Amygdala (tissue), 56 donors: ENCODE measurements around the gene SLC25A11.
"Not testable (repeated sequence)": the region's sequence is repeated elsewhere in the genome, so short reads cannot be mapped to it uniquely, and the experiment has no call there.

Experiments
- DNase-seq, 56 donors: peaks; one replicate each; lab custom pipeline; 2025; lab: John Stamatoyannopoulos, UW

SLC25A11 gene

DNA sequence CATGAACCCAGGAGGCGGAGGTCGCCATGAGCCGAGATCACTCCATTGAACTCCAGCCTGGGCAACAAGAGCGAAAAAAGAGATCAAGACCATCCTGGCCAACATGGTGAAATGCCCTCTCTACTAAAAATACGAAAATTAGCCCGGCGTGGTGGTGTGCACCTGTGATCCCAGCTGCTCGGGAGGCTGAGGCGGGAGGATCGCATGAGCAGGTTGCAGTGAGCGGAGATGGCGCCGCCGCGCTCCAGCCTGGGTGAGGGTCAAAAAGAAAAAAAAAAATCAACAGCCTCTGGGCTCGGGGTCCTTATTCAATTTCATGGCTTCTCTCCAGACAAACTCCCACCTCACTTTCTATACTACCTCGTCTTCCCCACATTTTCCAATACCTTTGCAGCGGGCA, 11.0 kb downstream of the SLC25A11 start:
- DNase-seq: no peak

DNA sequence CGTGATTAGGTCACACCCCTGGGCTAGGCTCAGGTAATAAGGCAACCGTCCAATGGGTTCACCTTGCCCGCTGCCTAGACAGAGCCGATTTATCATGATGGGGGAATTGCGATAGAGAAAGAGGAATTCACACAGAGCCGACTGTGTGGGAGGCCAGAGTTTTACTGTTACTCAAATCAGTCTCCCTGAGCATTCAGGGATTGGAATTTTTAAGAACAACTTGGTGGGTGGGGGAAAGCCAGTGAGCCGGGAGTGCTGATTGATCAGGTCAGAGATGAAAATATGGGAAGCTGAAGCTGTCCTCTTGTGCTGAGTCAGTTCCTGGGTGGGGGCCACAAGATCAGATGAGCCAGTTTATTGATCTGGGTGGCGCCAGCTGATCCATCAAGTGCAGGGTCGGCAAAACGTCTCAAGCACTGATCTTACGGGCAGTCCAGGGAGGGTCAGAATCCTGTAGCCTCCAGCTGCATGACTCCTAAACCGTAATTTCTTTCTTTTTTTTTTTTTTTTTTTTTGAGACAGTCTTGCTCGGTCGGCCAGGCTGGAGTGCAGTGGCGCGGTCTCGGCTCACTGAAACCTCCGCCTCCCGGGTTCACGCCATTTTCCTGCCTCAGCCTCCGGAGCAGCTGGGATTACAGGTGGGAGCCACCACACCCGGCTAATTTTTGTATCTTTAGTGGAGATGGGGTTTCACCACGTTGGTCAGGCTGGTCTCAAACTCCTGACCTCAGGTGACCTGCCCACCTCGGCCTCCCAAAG, 13.1 kb downstream of the SLC25A11 start:
- not testable (repeated sequence) for DNase-seq

DNA sequence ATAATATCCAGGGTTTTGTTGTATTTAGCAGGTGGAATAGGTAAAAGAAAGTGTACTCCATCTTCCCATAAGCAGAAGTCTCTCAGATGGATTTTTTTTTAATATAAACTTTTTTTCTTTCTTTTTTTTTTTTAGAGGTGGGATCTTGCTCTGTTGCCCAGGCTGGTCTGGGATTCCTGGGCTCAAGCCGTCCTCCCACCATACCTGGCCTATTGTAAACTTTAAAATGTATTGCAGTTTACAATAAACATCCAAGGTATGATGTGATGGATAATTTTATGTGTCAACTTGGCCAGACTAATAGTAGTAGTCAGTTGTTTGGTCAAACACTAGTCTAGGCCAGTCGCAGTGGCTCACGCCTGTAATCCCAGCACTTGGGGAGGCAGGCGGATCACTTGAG, 18.5 kb downstream of the SLC25A11 start:
- DNase-seq: no peak

DNA sequence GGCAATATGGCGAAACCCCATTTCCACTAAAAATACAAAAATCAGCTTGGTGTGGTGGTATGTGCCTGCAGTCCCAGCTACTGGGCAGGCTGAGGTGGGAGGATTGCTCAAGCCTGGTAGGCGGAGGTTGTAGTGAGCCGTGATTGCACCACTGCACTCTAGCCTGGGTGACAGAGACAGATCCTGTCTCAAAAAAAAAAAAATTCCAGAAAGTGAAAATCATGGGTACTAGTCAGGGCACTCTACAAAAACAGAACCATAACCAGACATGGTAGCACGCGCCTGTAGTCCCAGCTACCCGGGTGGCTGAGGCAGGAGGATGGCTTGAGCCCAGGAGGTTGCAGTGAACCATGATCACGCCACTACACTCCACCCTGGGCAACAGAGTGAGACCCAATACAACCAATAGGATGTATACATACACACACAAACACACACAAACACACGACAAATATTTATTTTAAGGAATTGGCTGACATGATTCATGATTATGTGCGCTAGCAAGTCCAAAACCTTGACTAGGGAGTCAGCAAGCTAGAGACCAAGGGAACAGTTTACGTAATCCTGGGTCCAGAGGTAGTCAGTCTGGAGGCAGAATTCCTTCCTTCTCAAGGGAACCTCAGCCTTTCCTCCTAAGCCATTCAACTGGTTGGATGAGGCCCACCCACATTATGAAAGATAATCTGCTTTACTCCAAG, 19.3 kb downstream of the SLC25A11 start:
- DNase-seq: no peak

DNA sequence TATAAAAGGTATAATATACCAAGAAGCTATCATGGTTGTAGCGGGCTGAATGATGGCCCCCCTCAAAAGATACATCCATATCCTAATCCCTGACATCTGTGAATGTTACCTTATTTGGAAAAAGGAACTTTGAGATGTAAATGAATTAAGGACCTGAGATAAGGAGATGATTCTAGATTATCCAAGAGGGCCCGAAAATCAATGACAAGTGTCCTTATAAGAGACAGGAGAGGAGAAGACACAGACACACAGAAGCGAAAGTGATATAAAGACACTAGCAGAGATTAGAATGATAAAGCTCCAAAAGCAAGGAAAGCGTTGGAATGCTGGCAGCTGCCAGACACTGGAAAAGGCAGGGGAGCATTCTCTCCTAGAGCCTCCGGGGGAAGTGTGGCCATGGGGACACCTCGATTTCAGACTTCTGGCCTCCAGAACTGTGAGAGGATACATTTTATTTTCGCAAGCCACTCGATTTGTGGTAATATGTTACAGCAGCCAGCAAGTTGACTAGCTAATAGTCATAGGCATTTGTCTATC, 20.3 kb downstream of the SLC25A11 start:
- DNase-seq: no peak

DNA sequence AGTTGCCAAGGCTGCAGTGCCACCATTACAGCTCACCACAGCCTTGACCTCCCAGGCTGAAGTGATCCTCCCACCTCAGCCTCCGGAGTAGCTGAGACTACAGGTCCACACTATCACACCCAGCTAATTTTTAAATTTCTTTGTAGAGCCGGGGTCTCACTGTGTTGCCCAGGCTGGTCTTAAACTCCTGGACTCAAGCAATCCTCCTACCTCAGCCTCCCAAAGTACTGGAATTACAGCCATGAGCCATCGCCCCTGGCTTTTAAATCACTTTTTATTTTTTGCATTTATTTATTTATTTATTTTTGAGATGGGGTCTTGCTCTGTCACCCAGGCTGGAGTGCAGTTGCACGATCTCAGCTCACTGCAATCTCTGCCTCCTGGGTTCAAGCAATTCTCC, 25.3 kb downstream of the SLC25A11 start:
- DNase-seq: not testable (repeated sequence)

DNA sequence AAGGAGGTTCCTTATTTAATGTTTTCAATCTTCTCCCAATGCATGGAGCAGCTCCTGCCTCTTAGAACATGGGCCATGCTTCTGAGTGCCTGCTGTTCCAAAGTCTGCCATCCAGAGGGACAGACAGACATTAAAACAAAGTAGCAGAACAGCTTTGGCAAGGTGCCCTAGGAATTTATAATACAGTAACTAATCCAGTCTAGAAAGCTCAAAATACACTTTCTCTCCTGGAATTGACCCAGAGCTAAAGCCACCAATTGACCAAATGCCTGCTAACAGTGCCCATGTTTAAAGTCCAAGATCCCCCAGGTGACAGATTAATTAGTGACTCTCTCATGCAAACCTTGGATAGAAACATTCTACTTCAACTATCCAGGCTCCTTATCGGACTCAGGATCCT, 25.9 kb downstream of the SLC25A11 start:
- DNase-seq: no peak

DNA sequence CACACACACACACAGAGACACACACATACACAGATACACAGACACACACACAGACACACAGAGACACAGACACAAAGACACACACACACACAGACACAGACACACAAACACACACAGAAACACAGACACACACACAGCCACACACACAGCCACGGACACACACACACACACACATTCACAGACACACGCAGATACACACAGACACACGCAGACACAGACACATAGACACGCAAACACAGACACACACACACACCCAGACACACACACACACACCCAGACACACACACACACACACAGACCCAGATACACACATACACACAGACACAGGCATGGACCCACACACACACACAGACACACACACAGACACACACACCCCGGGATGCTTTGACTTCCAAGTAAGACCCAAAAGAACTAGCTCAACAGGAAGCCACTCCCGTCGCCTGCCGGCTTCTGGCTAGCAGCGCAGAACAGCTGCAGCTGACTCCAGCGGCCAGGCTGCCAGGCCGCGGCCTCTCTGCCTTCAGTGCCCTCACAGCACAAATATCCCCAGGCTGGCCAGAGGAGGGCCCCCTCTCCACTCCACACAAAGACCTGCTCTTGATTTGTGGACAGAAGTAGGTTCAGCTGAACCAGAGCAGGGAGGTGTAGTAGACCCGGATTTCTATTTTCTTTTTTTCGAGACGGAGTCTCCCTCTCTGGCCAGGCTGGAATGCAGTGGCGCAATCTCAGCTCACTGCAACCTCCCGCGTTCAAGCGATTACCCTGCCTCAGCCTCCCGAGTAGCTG, 30.9 kb downstream of the SLC25A11 start:
- peak in 54 of 56 donors; percentile 25 to 89 (median 70) for DNase-seq

DNA sequence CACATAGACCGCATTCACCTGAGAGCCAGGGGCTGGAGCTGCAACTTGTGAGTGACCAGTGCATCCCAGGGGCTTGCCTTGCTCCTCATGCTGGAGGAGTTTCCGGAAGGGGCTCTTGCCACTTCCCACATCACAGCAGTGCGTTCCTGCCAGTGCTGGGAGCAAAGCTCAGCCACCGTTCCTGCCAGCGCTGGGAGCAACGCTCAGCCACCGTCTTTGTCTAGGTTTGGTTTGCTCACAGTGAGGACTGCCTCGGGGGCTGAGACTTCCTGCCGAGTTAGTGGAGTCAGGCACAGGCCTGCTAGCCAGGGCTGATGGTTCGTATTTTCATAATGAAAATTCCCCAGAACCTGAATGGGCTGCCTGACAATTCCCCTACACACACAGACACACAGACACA, 31.5 kb downstream of the SLC25A11 start:
- DNase-seq: peak in 4 of 56 donors; percentile 8 to 17 (median 8)

DNA sequence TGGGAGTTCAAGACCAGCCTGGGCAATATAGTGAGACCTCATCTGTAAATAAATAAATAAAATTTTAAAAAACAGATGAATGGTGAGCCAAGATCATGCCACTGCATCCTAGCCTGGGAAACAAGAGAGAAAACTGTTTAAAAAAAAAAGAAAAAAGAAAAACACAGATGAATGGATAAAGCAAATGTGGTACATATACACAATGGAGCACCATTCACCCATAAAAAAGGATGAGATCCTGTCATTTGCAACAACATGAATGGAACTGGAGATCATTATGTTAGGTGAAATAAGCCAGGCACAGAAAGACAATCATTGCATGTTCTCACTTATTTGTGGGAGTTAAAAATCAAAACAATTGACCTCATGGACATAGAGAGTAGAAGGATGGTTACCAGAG, 33.2 kb downstream of the SLC25A11 start:
- DNase-seq: not testable (repeated sequence)

DNA sequence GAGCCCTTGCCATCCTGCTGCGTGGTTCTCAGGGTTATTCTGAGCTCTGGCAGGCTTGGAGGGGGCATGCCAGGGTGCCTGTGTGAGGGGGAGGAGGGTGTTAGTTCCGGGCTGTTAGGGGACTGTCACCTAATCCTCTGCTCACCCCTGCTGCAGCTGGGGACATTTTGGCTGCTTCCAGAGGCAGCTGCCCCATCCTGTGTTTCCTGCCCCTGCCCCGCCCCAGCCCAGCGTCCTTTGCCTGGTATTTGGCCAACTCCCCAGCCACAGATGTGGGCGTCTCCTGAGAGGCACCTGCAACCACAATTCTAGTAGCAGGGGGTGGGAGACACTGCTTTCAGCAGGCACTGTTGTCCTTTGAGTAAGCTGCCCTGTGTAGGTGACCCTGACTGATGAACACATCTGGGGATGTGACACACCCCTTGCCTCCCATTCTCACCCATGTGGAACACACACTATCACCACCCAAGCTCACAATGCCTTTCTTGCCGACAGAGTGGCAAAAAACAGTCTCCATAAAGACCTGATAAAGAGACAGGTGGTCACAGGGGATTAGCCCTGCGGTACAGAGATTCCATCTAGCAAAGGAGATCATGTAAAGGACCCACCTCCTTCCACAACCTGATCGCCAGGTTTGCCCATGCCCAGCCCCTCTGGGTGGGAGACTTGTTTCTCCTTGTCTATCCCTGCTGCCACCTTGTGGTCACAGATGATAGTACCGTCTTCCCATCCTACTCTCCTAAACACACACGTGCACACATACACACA, 36.6 kb downstream of the SLC25A11 start, which contains the start of gene CHRNE:
Gene CHRNE (minus strand): TSS at position 48 of the 768 bp plus-strand sequence. CDS start 35 bp downstream, at position 13.
- DNase-seq: peak in 44 of 56 donors; percentile 17 to 86 (median 44)

DNA sequence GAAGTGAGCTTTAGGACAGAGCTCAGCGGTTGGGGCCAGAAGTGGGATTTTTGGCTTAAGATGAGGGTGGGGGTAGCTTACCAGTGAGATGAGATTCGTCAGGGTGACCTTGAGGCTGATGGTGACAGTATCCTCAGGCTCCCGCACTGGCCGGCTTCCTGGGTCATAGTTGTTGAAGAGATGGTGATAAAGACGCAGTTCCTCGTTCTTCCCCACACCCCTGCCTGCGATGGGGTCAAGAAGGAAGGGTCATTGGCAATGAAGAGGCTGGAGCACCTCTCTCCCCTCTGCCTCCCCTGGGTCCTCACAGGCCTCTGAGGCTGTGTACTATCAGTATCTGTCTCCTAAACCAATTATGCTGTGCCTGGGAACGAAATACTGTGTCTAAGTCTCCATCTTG, 37.3 kb downstream of the SLC25A11 start:
- no peak for DNase-seq

DNA sequence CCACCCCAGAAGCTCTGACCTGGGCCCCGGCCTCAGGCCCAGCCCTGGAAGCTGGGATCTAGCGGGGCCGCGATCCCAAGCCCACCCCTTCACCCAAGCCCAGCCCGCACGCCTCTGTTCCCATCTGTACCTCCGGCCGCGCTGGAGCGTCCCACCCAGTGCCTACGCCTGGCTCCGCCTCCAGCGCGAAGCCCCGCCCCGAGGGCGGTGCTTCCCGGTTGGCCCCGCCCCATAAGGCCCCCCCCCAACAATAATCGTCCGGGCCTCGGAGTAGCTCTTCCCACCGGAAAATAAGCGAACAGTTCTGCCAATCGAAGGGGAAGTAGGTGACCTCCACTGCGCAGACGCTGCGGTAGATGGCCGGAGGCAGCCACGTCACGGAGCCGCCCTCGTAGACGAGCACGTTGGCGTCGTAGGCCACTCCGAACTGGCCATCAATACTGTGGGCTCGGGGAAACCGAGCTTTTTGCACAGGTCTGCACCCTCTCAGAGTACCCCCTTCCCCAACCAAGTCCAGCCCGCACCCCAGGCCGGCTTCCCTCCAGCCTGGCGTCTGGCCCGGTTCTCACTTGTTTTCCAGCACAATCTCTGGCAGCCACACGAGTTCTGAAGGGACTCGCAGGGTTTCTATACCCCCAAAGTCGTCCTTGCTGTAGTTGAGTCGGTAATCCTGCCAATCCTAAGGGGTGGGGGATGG, 38.0 kb downstream of the SLC25A11 start:
- DNase-seq: peak in 30 of 56 donors; percentile 21 to 77 (median 48)

DNA sequence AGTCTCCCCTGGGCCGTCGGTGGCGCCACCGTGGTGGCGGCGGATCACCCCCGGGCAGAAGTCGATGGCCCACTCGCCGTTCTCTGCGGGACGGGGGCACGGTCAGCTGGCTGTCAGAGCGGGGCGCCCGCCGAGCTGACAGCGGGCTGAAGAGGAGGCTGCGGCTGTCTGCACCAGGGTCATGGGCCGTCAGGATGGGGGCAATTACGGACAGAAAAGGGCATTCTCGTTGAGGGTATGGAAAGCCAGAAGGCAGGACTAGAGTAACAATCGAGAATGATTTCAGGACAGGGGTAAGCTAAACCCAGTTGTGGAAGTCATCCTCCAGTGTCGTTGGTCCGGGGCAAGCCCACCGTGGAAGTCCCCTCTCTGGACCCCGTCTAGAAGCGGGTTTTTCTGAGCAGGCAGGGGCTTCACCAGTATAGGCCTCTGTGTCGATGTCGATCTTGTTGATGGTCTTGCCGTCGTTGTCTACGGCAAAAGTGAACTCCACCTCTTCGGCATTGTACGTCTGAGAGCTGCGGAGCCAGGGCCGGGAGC, 38.7 kb downstream of the SLC25A11 start:
- no peak for DNase-seq

DNA sequence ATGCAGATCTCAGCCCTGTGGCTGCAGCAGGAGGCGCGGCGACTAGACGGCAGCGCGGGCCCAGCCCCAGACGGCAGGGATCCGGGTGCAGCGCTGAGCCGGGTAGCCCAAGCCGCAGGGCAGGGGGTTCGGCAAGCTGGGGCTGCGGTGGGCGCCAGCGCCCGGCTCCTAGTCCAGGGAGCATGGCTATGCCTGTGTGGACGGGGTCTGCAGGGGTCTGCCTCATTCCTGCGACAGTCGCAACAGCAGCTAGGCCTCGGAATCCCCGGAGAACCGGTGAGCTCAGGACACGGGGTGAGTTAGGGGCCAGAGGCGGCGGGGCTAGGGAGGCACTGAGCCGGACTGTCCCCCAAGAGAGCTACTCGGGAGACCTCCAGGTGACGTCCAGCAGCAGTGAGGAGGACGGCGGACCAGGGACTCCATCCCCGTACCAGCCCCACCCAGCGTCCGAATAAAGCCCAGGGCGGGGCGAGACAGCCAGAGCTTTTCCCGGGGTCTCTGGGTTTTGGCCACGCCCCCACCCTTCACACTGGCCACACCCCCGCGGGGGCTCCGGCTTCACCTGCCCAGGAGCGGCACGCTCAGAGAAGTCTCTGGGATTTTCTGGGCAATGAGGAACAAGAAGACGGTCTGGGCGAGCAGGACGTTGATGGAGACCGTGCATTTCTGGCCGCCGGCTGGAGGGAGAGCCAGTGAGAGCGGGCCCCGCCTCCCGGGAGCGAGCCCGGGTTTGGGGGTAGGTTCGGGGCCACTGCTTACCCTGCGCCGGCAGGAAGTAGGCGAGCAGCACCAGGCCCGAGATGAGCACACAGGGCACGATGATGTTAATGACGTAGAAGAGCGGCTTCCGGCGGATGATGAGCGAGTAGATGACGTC, 39.4 kb downstream of the SLC25A11 start:
- DNase-seq: peak in 1 of 56 donors; percentile 35

DNA sequence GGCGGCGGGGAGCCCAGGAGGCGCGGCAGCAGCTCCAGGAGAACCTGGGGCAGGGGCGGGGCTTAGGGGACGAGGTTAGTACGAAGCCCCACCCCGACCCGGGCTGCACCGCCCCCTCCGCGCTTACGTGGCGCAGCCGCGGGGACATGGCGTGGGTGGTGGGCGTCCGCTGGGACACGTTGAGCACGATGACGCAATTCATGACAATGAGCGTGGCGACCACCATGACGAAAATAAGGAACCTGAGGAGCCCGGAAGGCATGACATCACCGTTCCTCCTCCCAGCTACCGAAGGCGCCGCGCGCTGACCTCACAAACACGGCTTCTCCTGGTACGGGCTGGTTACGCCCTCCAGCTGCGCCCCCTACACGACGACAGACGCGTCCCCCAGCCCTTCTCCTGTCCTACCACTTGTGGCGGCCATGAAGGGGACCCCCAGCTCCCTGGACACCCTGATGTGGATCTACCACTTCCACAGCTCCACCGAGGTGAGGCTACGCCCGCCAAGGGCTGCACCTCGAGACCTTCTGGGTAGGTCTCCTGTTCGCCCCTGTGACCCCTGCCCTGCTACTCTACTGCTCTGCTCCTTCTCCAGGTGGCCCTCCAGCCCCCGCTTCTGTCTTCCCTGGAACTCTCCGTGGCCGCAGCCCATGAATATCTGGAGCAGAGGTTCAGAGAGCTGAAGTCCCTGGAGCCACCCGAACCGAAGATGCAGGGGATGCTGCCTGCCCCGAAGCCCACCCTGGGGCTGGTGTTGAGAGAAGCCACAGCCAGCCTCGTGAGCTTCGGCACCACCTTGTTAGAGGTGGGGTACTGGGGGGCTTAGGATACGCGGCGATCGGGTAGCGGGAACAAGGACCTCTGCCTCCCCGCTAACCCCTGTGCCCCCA, 40.3 kb downstream of the SLC25A11 start, which contains the start of gene C17orf107:
Gene C17orf107 (plus strand): TSS at position 196 of the 890 bp plus-strand sequence. CDS start 227 bp downstream, at position 423.
- DNase-seq: peak in 35 of 56 donors; percentile 9 to 78 (median 53)

DNA sequence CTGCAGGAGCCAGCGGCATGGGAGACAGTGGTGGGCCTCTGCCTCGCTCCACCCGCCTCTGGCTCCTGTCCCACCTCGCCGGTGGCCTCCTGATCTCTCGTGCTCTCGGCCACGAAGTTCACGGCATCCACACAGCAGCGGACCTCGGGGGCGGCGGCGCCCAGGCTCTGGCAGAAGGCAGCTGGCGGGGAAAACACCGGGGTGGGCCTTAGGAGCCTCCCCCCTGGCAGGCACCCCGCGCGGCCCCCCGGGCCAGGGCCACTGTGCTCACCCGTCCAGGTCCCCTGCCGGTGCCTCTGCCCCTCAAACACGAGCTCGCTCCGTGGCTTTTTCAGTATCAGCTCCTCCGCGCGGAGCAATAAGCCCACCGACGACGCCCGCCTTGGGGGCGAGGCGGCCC, 40.9 kb downstream of the SLC25A11 start:
- DNase-seq: no peak
